ENCODE data around the gene OR5K1.

- no peak for TF ChIP-seq CTCF (conservative IDR thresholded peaks at IDR 0.05; ENCODE audit: low read length)
- no peak for TF ChIP-seq EZH2phosphoT487 (IDR thresholded peaks at IDR 0.05; ENCODE audit: borderline replicate concordance, low read depth, low read length)
Observed at GRCh38 chr3:98460220-98460619, 2.8 kb upstream of the OR5K1 start.
